Adrenal gland (tissue), 12 donors: ENCODE data around the gene UHMK1. TPM values are rescaled to one million over a fixed set of nuclear protein-coding genes. Genes with fewer than 3 reads are reported as not detected.

Experiments used
- DNase-seq, 7 donors: peaks; one replicate each; pipeline ENCODE4 v3.0.0-alpha.2; 2019 to 2020
- H3K27ac ChIP-seq, 5 donors: fragments of 200-600 bp; sonication (generic) in 4 of 5; 1 replicate in 3 of 5; 2 replicates in 2 of 5; pipeline versions ENCODE4 v1.5.1 to v1.8.0; 2016 to 2020; ENCODE audit warnings: mild to moderate bottlenecking in 1 of 5
- H3K27me3 ChIP-seq: fragments of 200-600 bp; 2 replicates; pipeline ENCODE4 v1.8.0; 2021
- H3K36me3 ChIP-seq, 2 donors: fragments of 200-600 bp; replicated peaks in 1 of 2; 1 replicate in 1 of 2; 2 replicates in 1 of 2; pipeline versions ENCODE4 v1.5.1 to v1.8.0; 2018 to 2022
- H3K4me1 ChIP-seq, 2 donors: fragments of 200-600 bp; replicated peaks in 1 of 2; 1 replicate in 1 of 2; 2 replicates in 1 of 2; pipeline versions ENCODE4 v1.5.1 to v1.8.0; 2018 to 2021
- H3K4me3 ChIP-seq, 4 donors: fragments of 200-600 bp; sonication (generic) in 3 of 4; one replicate each; pipeline ENCODE4 v1.5.1; 2016 to 2018
- H3K9me3 ChIP-seq, 3 donors: fragments of 200-600 bp; sonication (generic) in 1 of 3; replicated peaks in 1 of 3; 1 replicate in 2 of 3; 2 replicates in 1 of 3; pipeline versions ENCODE4 v1.5.1 to v1.8.0; 2016 to 2021
- CTCF ChIP-seq, 6 experiments: fragments of 450-650 bp in 4 of 6; fragments of 200-600 bp in 2 of 6; sonication (generic) in 1 of 6; IDR thresholded peaks; 1 replicate in 5 of 6; 2 replicates in 1 of 6; pipeline versions ENCODE4 v1.5.1 to v1.8.0; 2016 to 2021; ENCODE audit warnings: antibody characterized with exemption in 6 of 6, mild to moderate bottlenecking in 2 of 6, moderate library complexity in 1 of 6
- POLR2A ChIP-seq, 2 donors: fragments of 450-650 bp; IDR thresholded peaks; one replicate each; pipeline ENCODE4 v1.6.1; 2017; ENCODE audit warnings: antibody characterized with exemption in 2 of 2, mild to moderate bottlenecking in 2 of 2, moderate library complexity in 1 of 2
- WGBS, 4 donors: extraction: QIAGEN DNeasy Blood & Tissue Kit in 2 of 4; methylation state at CpG; one replicate each; pipeline versions ENCODE4 v1.1.5 to v1.1.7; 2013 to 2017; 5-methylcytosine and 5-hydroxymethylcytosine counted together
- intact Hi-C, 2 donors: fragments of 100-400 bp; cut with DNase I; formaldehyde crosslinking; loops; one replicate each; pipeline versions ENCODE4 v1.14.1 to v1.15.0; 2022 to 2023
- polyA plus RNA-seq, 3 donors: library from polyadenylated mRNA; stranded (reverse); fragments of 200-250 nt in 2 of 3; fragments of 350-450 nt in 1 of 3; fragmentation: Illumina TruSeq in 1 of 3; extraction: RNeasy Lipid Tissue Mini Kit (QIAGEN cat#74804) in 1 of 3; gene quantifications; one replicate each; pipeline ENCODE4 v1.2.3, GENCODE V29; 2013 to 2014
- total RNA-seq, 9 donors: library from RNA; depleted of rRNA in 4 of 9; stranded (reverse); fragments of >200 nt in 4 of 9; fragments of 120-200 nt in 1 of 9; fragmentation: NEBNext Ultra II Directional in 1 of 9; extraction: Animal tissue kit (Norgen Biotek cat#: 25700) in 1 of 9; gene quantifications; one replicate each; pipeline versions ENCODE4 v1.1.0 to v1.2.4, GENCODE V29; 2013 to 2023
- donor health status: healthy with polysubstance abuse.
- donor health status: Bipolar disorder and iron deficiency.
- donor health status: DM: yes; HTN: yes; CAD: no.
- donor health status: DM: no; HTN: no; CAD: no.
- donor health status: DM: no; HTN: no; CAD: no.
- donor health status: DM: yes; HTN: yes; CAD: no.

Gene UHMK1
- total and polyA plus RNA-seq, 12 donors: 9.5 to 81.6 (median 56.0) TPM

- Histone ChIP-seq H3K4me1 (peaks cover 0 to under 1% of the 10 kb centered on the region in 2 donors), H3K36me3 (peaks cover 0 to 28% of the 10 kb centered on the region in 2 donors), H3K9me3 (no peaks in the 10 kb centered on the region), H3K27me3 (no peaks in the 10 kb centered on the region), H3K4me3 (no peak overlapping the region), H3K27ac (no peak overlapping the region)
- no peak for TF ChIP-seq CTCF (IDR thresholded peaks at IDR 0.05)
- no peak for TF ChIP-seq POLR2A (IDR thresholded peaks at IDR 0.05)
- DNase-seq: no peak
- intact Hi-C loops: no loop called here
Measured at GRCh38 chr1:162527314-162527713, 29.7 kb downstream of the UHMK1 start.

- no peak for DNase-seq
- TF ChIP-seq POLR2A (IDR thresholded peaks at IDR 0.05): no peak
- no peak for TF ChIP-seq CTCF (IDR thresholded peaks at IDR 0.05)
- 77 to 89% (median 86%) methylated on average over 5 to 7 of the region's 7 CpGs for WGBS, 4 donors
- Histone ChIP-seq H3K27me3 (no peaks in the 10 kb centered on the region), H3K27ac (no peak overlapping the region), H3K36me3 (peaks cover 0 to 6% of the 10 kb centered on the region in 2 donors), H3K9me3 (no peaks in the 10 kb centered on the region), H3K4me3 (no peak overlapping the region), H3K4me1 (no peaks in the 10 kb centered on the region)
- intact Hi-C loops: no loop called here
Measured at GRCh38 chr1:162530307-162530987, 32.8 kb downstream of the UHMK1 start.

GRCh38 chr1:162530988-162531319 lies 33.3 kb downstream of the UHMK1 start:
- Histone ChIP-seq H3K9me3 (no peaks in the 10 kb centered on the region), H3K27me3 (no peaks in the 10 kb centered on the region)

GRCh38 chr1:162535501-162535900 lies 37.9 kb downstream of the UHMK1 start:
- intact Hi-C loops: no loop called here
- DNase-seq: no peak
- no peak overlapping the region for H3K4me3 ChIP-seq
- H3K27ac ChIP-seq: no peak overlapping the region
- WGBS, 4 donors: 58 to 82% (median 72%) methylated on average over 1 of the region's 1 CpG
- H3K4me1 ChIP-seq: no peaks in the 10 kb centered on the region
- no peaks in the 10 kb centered on the region for H3K36me3 ChIP-seq
- TF ChIP-seq CTCF (IDR thresholded peaks at IDR 0.05) (no peak), POLR2A (IDR thresholded peaks at IDR 0.05) (no peak)
- no peaks in the 10 kb centered on the region for H3K27me3 ChIP-seq
- no peaks in the 10 kb centered on the region for H3K9me3 ChIP-seq

More at GRCh38 chr1:162530988-162531319, 33.3 kb downstream of the UHMK1 start:
- Histone ChIP-seq H3K4me3 (no peak overlapping the region), H3K27ac (no peak overlapping the region), H3K4me1 (no peaks in the 10 kb centered on the region), H3K36me3 (peaks cover 0 to 5% of the 10 kb centered on the region in 2 donors)
- WGBS, 4 donors: 86 to 100% (median 99%) methylated on average over 1 of the region's 1 CpG
- intact Hi-C loops: no loop called here
- DNase-seq: no peak
- TF ChIP-seq POLR2A (IDR thresholded peaks at IDR 0.05) (no peak), CTCF (IDR thresholded peaks at IDR 0.05) (no peak)
